Endodermal cell (in vitro differentiated cells): ENCODE measurements around the gene M6PR. TPM values are rescaled to one million over a fixed set of nuclear protein-coding genes. Genes with fewer than 3 reads are reported as not detected.

ENCODE experiments used
- DNase-seq: peaks from one replicate; pipeline ENCODE4 v3.0.0-alpha.2; 2017
- H3K27ac ChIP-seq: 2 replicates; pipeline ENCODE4 v1.5.1; 2013; ENCODE audit warnings: mild to moderate bottlenecking, low read depth, low read length, moderate library complexity
- H3K27me3 ChIP-seq: 2 replicates; pipeline ENCODE4 v1.6.1; 2013; ENCODE audit warnings: mild to moderate bottlenecking, low read length, moderate library complexity; ENCODE audit not compliant: insufficient read depth, control insufficient read depth, poor library complexity, severe bottlenecking
- H3K36me3 ChIP-seq: 2 replicates; pipeline ENCODE4 v1.7.0; 2013; ENCODE audit warnings: mild to moderate bottlenecking, low read length, moderate library complexity; ENCODE audit not compliant: control insufficient read depth, insufficient read depth
- H3K4me1 ChIP-seq: one replicate; pipeline ENCODE4 v1.7.0; 2013; ENCODE audit warnings: low read length; ENCODE audit not compliant: control insufficient read depth, insufficient read depth
- H3K4me3 ChIP-seq: 2 replicates; pipeline ENCODE4 v1.5.1; 2013; ENCODE audit warnings: mild to moderate bottlenecking, low read length, moderate library complexity
- H3K9ac ChIP-seq: 2 replicates; pipeline ENCODE4 v1.6.1; 2013; ENCODE audit warnings: mild to moderate bottlenecking, low read length, moderate library complexity; ENCODE audit not compliant: poor library complexity, severe bottlenecking; ENCODE audit errors: extremely low read depth
- H3K9me3 ChIP-seq: 2 replicates; pipeline ENCODE4 v1.6.1; 2013; ENCODE audit warnings: mild to moderate bottlenecking, low read length, moderate library complexity; ENCODE audit not compliant: control insufficient read depth
- H3K27ac Mint-ChIP-seq: 2 replicates; pipeline ENCODE4 v1.8.0; 2020; ENCODE audit warnings: mixed read lengths
- H3K27me3 Mint-ChIP-seq: 2 replicates; pipeline ENCODE4 v1.8.0; 2021; ENCODE audit warnings: mild to moderate bottlenecking, mixed read lengths; ENCODE audit not compliant: insufficient read depth
- H3K36me3 Mint-ChIP-seq: 2 replicates; pipeline ENCODE4 v1.8.0; 2020; ENCODE audit warnings: low read depth, mixed read lengths
- H3K4me1 Mint-ChIP-seq: 2 replicates; pipeline ENCODE4 v1.8.0; 2020; ENCODE audit warnings: mixed read lengths
- H3K4me3 Mint-ChIP-seq: 2 replicates; pipeline ENCODE4 v1.8.0; 2020; ENCODE audit warnings: mild to moderate bottlenecking, moderate library complexity, mixed read lengths
- H3K9me3 Mint-ChIP-seq: 2 replicates; pipeline ENCODE4 v1.8.0; 2020; ENCODE audit warnings: mild to moderate bottlenecking, mixed read lengths
- WGBS, 2 experiments: methylation state at CpG; one replicate each; pipeline versions ENCODE4 v1.1.5 to v1.1.7; 2013; ENCODE audit warnings: missing lambda C conversion rate in 2 of 2, mixed read lengths in 1 of 2; ENCODE audit not compliant: insufficient coverage in 1 of 2, insufficient read length in 1 of 2; 5-methylcytosine and 5-hydroxymethylcytosine counted together
- total RNA-seq, 2 donors: library from RNA; stranded (reverse); fragmentation: NEBNext Ultra II Directional in 1 of 2; extraction: Animal tissue kit (Norgen Biotek cat#: 25700) in 1 of 2; gene quantifications; 2 replicates in 1 of 2; 3 replicates in 1 of 2; pipeline ENCODE4 v1.2.1, GENCODE V29; 2021
- TF ChIP-seq, protein P1 (sequence below): fragments of 200-600 bp; sonication (generic); conservative IDR thresholded peaks from 2 replicates; pipeline ENCODE4 v1.5.0; 2021; ENCODE audit warnings: antibody characterized with exemption, mild to moderate bottlenecking

The M6PR gene
- total RNA-seq, 2 donors from 2014 or later, result 116 to 255 TPM

- Histone ChIP-seq H3K4me1 (no peaks in the 10 kb centered on the region), H3K27ac (no peak overlapping the region), H3K9ac (no peak overlapping the region), H3K9me3 (peaks cover 2% of the 10 kb centered on the region), H3K36me3 (peaks cover 35% of the 10 kb centered on the region), H3K27me3 (no peaks in the 10 kb centered on the region), H3K4me3 (peak overlapping the region; percentile 99)
- Mint-ChIP-seq H3K27me3 (no peaks in the 10 kb centered on the region), H3K4me3 (no peak overlapping the region), H3K36me3 (peaks cover 35% of the 10 kb centered on the region), H3K9me3 (peaks cover 2% of the 10 kb centered on the region), H3K4me1 (peaks cover 20% of the 10 kb centered on the region), H3K27ac (no peak overlapping the region)
- TF ChIP-seq, protein P1, sequence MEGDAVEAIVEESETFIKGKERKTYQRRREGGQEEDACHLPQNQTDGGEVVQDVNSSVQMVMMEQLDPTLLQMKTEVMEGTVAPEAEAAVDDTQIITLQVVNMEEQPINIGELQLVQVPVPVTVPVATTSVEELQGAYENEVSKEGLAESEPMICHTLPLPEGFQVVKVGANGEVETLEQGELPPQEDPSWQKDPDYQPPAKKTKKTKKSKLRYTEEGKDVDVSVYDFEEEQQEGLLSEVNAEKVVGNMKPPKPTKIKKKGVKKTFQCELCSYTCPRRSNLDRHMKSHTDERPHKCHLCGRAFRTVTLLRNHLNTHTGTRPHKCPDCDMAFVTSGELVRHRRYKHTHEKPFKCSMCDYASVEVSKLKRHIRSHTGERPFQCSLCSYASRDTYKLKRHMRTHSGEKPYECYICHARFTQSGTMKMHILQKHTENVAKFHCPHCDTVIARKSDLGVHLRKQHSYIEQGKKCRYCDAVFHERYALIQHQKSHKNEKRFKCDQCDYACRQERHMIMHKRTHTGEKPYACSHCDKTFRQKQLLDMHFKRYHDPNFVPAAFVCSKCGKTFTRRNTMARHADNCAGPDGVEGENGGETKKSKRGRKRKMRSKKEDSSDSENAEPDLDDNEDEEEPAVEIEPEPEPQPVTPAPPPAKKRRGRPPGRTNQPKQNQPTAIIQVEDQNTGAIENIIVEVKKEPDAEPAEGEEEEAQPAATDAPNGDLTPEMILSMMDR, result no peak
- no peak for DNase-seq
Measured at GRCh38 chr12:8947737-8948136, 1.7 kb downstream of the M6PR start.

DNA sequence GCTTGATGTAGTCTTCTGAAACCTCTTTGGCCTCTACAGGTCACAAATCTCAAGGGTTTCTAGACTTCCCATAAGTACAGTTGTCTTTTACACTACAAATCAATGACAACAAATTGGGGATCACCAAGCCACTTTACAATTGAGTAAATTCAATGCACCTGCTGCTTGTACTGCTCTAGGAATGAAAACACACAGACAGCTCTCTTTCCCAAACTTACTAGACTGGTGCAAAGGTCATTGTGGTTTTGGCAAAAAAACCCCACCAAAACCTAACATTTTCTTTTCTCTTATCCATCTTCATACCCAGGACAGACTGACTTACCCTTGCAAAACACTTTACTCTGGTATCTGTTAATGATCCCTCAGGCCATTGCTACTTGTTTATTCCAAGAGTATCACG lies 2.7 kb downstream of the M6PR start:
- no peak for DNase-seq
- no peaks in the 10 kb centered on the region for H3K9me3 ChIP-seq
- no peaks in the 10 kb centered on the region for H3K27me3 ChIP-seq
- peaks cover 45% of the 10 kb centered on the region for H3K36me3 ChIP-seq
- H3K36me3 Mint-ChIP-seq, result peaks cover 42% of the 10 kb centered on the region
- peaks cover 2% of the 10 kb centered on the region for H3K9me3 Mint-ChIP-seq
- H3K27ac ChIP-seq, result no peak overlapping the region
- H3K4me1 ChIP-seq, result no peaks in the 10 kb centered on the region
- no peaks in the 10 kb centered on the region for H3K27me3 Mint-ChIP-seq
- 96 to 100% methylated on average over 1 of the region's 1 CpG for WGBS, 2 experiments
- peaks cover 20% of the 10 kb centered on the region for H3K4me1 Mint-ChIP-seq
- no peak overlapping the region for H3K4me3 ChIP-seq
- no peak overlapping the region for H3K4me3 Mint-ChIP-seq
- no peak overlapping the region for H3K9ac ChIP-seq
- TF ChIP-seq, protein P1, result no peak
- no peak overlapping the region for H3K27ac Mint-ChIP-seq

GRCh38 chr12:8943565-8944186 lies 5.8 kb downstream of the M6PR start:
- H3K4me3 ChIP-seq, result no peak overlapping the region
- no peaks in the 10 kb centered on the region for H3K4me1 ChIP-seq
- H3K36me3 ChIP-seq, result peaks cover 55% of the 10 kb centered on the region
- 93 to 94% methylated on average over 4 to 10 of the region's 10 CpGs for WGBS, 2 experiments
- no peak for DNase-seq
- H3K27me3 ChIP-seq, result no peaks in the 10 kb centered on the region
- peaks cover 56% of the 10 kb centered on the region for H3K36me3 Mint-ChIP-seq
- peaks cover 15% of the 10 kb centered on the region for H3K4me1 Mint-ChIP-seq
- no peak overlapping the region for H3K27ac ChIP-seq
- no peak overlapping the region for H3K4me3 Mint-ChIP-seq
- H3K9ac ChIP-seq, result no peak overlapping the region
- TF ChIP-seq, protein P1, result no peak
- H3K27ac Mint-ChIP-seq, result peak overlapping the region; percentile 27
- no peaks in the 10 kb centered on the region for H3K27me3 Mint-ChIP-seq
- no peaks in the 10 kb centered on the region for H3K9me3 ChIP-seq
- no peaks in the 10 kb centered on the region for H3K9me3 Mint-ChIP-seq
